Muscle of arm (tissue), 12 donors: ENCODE data around the gene ERC2. TPM values are rescaled to one million over a fixed set of nuclear protein-coding genes. Genes with fewer than 3 reads are reported as not detected.

Experiments used
- DNase-seq: peaks from one replicate; pipeline ENCODE4 v3.0.0-alpha.2; 2013
- polyA plus RNA-seq, 12 donors: library from polyadenylated mRNA; unstranded; fragments of 120-200 nt; gene quantifications; one replicate each; pipeline ENCODE4 v1.2.1, GENCODE V29; 2013; ENCODE audit not compliant: insufficient read length in 12 of 12

Gene ERC2
- polyA plus RNA-seq, 12 donors: 0.87 to 3.0 (median 1.8) TPM; not detected in 2

DNA sequence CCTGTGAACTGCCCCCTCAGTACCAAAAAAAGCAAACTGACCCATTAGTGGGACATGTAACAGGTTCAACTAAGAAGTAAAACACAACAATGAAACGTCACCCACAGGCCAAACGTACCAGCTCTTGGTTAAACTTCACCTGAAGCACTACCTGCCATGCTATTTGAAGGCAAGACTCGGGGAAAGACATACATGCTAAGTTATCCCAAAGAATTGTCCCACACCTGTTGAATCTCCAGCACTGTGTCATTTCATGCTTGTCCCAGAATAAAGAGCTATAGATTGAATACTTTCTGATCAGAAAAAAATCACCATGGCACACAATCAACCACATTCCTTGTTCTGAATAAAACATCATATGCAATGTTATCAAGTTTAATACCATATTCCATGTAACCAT lies 785.8 kb downstream of the ERC2 start:
- no peak for DNase-seq

DNA sequence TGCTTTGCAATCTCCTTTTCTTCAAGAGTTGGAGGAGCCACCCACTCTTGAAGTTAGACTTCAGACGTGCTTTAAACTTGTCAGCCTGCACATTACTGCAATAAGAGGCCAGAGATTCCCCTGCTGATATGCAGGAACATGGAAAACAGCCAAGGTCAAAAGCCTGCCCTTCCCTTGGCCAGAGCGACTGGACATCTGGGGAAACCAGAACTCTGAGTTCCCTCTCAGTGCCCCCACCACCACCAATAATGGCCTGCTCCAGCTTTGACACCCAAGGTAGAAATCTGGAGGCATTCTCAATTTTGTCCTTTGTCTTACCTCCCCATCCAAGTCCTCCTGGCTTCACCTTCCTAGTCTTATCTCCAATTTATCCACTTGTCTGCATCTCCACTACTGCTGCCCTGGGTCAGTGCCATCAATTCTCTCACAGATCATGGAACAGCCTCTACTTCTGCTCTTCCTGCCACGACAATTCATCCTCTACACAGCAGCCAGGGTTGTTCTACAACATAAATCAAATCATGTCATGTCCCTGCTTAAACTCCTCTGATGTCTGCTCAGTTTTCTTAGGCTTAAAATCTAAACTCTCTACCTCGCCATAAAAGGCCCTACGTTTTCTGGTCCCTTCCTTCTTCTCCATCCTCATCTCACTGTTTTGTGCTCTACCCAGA lies 789.6 kb downstream of the ERC2 start:
- no peak for DNase-seq

DNA sequence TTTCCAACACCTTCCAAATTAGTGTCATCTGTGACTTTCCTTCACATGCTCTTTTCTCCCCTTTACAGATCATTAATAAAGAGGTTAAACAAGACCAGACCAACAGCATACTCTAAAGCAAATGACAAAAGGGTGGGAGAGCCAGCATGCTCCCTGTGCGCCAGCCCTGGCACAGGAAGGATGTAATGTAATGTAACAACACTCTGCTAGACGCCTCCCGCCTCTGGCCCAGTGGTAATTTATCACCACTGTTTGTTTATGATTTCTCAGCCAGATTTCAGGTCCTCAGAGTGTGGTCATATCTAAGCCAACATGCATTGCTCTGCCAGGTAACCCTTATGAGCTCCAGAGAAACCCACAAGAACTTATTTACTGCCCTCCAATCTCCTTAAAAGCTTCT lies 791.6 kb downstream of the ERC2 start:
- no peak for DNase-seq

DNA sequence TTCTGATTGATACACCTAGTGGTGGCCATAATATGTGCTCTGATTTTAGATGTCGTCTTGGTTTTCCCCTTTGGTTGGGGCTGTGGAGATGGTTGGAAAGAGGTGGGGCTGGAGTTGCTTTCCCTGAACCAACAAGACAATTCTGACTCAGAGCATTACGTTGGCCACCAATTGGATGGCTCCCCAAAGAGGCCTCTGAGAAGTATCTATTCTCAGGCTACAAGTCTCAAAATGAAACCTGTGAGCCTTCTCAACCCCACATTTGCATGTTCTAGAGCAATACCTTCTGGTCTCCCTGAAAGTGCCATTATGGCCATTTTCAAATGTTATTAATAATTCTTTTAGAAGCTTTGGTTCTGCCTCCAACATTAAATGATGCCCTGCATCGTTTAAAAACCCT lies 792.8 kb downstream of the ERC2 start:
- DNase-seq: no peak

DNA sequence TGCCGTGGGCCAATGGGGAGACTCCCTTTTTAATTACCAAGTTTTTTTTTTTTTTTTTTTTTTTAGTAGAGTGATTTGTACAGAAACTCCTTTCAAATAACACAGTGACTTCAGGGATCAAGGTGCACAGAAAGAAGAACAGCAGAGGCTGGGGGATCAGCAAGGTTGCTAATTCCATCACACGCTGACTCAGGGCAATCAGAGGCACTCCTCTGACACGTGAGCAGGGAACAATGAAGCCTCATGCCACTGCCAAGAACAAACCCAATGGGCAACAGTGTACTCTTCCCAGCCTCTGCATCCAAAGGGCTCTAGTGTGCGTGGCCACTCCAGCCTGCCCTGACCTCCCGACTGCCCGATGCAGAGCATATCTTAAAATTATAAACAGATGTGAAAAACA lies 794.5 kb downstream of the ERC2 start:
- DNase-seq: no peak

DNA sequence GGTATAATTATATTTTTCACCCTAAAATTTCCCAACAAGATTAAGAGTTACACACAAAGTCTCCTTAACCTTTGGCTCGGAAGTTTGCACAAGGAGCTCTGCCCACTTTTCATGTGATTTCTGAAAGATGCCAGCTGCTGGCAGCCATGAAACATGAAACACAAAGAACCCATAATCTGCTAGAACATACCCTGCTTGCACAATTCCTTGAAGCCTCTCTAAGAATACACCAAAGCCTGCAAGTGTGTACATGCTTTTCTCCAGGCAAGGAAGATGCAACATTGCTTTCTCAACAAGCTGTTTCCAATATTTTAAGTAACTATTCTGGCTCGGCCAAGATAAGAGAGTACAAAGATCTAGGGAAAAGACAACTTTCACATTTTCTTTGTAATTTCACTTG lies 799.1 kb downstream of the ERC2 start:
- DNase-seq: no peak

DNA sequence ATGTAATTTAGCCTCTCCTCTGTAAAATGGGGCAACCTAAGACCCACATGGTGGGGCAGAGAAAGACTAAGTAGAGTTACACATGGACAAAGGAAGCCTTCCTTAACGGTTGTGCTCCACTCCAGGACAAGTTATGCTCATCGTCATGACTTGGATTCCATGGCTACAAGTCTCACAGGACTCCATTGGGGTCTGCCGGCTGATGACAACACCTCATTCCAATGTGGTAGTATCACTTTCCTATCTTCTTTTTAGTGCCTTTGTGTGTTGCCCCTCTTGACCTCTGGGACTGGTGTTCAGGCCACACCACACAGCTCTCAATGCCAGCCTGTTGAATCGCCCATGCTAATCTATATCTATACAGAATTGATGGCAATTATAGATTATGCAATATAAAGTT lies 799.9 kb downstream of the ERC2 start:
- no peak for DNase-seq

DNA sequence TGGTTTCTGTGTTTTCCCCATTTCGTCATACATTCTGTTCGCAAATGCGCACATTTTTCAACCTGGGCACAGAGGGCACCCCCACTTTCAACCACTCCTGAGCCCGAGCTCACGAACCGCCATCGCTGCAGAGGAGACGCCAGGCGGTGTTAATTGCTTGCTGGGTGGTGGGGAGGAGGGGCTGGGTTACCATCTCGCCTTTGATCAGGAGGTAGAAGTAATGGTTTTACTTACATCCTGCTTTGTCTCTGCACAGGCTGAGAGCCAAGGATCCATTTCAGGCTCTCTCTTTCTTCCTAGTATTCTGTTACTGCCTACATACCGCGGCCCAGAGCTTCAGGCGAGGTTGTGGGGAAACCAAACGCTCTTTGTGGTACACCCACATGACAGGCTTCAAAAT lies 803.9 kb downstream of the ERC2 start:
- no peak for DNase-seq

DNA sequence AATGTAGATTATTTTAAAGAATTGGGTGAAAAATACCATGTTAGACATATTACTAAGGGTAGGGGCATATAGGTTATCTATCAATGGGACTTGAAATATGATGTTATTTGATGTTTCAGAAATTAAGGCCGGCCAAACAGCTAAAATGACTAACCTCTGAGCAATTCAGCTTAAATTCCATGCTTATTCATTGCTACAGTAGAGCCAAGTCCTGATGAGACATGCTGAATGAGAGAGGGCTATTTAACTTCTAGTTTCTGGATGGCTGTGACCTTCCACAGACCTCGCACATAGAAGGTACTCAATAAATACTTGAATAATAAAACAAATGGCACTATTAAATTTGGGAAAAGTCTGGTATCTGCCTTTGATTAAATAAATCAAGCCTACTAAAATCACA lies 805.6 kb downstream of the ERC2 start:
- DNase-seq: no peak

DNA sequence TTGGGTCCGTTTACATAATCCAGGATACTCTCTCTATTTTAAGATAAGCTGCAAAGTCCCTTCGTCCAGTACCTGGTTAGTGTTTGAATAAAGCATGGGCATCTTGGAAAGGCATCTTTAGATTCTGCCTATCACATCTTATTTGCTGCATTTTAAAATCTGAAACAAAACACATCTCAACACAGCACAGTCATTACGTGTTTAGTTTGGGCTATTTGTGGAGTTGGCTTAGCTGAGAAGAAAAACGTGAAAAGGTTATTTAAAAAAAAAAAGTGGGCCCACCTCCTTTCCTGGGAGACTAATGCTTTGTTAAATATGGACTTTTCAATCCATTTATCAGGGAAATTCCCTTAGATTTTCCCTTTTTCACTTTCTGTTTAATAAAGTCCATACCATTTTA lies 806.7 kb downstream of the ERC2 start:
- DNase-seq: no peak

DNA sequence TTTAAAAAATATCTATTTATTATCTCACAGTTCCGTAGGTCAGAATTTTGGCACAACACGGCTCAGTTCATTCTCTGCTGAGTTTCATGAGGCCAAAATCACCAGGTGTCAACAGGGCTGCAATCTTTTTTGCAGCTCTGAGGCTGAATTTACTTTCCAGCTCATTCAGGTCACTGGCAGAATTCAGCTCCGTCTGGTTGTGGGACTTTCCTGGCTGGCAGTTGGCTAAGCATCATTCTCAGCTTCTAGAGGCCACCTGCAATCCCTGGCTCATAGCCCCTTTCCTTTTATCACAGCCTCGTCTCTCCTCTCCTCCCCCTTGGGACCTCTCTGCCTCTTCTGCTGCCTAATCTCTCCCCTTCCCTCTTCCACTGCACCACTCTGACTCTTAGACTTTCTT lies 807.1 kb downstream of the ERC2 start:
- DNase-seq: no peak

DNA sequence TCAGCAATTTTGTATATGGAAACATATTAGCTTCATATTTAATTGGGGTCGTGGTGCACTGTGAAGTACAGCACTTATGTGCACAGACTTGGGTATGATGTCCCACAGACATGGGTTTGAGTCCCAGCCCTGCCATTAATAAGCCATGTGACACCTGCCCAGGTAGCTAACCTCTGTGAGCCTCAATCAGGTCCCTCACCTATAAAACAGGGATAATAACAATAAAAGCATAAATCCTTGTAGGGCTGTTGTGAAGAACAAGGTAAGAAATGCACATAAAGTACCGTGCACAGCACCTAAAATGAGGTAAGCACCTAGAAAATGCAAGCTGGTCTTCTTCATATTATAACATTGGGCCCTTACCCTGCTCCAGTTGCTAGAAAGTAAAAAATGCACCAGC lies 807.6 kb downstream of the ERC2 start:
- DNase-seq: no peak

DNA sequence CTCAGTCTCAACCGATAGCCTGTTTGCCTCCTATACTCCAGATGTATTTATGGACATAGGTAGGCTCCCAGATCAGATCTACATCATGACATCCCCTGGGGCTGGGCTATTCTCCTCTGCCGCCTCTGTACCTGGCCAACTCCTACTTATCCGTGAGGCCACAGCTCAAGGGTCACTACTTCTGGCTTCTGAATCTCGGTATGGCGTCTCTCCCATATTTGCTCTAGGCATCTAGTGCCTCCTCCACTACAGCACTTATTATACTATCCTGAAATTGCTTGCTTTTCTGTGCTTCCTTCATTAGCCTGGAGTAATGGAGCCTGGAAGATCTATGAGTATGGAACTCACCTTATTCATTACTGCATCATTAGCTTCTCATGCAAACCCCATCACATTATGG lies 808.6 kb downstream of the ERC2 start:
- no peak for DNase-seq

DNA sequence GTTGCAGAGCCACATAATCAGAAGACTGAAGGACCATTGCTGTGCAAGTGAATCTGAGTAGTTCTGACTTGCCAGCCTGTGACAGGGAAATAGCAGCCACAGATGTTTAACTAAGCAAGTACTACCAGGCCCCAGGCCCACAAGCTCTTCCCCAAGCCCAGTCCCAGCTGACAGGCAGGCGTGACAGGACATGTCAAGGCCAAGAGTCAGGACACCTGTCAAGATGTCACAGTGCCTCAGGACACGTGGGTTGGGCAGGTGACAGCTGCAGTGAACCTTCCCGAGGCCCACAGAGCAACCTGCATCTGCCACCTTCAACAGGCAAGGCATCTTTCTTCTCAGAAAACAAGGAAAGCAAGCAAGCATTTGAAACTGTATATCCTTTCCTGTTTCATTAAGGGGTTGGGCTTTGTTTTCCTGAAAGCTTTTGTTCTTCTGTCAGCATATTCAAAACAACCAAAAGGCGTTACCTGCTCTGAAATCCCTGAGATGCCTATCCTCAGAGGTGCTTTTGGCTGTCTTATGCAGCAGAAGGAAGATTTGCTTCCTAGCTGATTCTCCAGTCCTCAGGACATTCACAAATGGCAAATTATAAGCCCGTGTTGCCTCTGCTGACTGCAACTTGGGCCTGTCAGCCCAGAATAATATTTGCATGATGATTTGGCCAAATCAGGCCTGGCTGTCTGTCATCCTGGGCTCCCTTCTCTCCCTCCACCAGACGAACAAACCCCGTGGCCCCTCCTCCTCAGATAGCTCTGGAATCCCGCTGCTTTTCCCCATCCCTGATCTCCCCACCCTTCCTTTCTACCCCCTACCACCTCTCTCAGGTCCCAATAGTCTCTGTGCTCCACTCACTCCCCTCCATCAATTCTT lies 809.3 kb downstream of the ERC2 start:
- no peak for DNase-seq

DNA sequence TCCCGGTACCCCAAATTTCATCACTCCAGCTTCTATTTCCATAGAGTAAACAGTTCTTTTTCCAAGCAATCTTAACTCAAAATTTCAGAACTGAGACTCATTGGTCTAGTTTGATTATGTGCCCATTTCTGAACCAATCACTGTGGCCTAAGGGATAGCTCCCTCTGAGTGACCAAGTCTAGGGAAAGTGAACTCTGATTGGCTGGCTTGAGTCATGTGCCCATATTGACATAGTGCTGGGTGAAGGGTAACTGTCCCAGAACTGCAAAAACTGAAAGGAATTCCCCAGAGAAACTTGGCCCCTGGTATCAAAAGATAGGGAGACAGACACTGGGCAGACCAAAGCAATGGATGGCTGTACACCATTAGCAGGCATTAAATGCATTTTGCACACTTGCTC lies 810.0 kb downstream of the ERC2 start:
- no peak for DNase-seq

DNA sequence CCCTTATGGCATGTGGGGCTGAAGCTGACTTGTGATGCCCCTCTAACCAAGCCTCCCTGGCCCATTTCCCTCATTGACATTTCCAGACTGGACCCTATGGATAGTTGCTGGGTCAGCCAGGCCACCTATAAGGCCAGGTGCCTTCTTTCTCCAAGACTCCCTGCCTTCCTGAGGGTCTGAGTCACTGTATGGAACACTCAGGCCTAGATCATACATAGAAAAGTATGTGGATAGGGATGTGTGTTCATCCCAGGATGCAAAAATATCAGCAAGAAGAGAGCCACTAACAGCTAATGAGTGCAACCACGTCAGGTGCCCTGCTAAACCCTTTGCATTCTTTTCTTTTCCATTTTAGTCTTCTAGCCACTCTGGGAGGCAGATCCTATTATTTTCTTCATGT lies 812.7 kb downstream of the ERC2 start:
- no peak for DNase-seq

DNA sequence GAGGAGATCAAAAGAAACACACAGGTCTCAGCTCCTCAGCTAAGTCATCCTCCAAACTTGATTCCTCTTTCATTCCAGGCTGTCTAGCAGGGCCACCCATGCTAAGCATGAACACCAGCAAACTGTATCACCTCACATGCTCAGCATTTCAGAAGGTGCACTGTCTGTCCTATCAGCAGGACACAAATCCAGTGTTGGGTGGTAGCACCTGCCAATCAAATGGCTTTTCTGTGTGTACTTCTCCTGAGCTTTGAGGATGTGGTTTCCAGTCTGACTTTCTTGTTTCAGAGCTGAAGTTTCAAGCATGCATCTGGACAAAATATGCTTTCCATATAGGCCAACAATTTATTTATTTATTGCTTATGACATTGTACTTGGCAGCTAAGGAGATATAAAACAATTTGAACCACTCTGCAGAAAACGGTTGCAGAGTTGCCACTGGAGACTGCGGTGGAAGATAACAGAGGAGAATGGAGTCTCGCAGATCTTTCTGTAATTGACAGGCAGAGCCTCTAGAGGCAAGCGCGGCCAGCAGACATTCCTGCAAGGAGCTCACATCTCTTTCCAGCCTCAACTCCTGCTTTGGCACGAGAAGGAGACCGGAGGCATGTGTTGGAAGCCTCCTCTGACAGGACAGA lies 814.0 kb downstream of the ERC2 start:
- DNase-seq: no peak

DNA sequence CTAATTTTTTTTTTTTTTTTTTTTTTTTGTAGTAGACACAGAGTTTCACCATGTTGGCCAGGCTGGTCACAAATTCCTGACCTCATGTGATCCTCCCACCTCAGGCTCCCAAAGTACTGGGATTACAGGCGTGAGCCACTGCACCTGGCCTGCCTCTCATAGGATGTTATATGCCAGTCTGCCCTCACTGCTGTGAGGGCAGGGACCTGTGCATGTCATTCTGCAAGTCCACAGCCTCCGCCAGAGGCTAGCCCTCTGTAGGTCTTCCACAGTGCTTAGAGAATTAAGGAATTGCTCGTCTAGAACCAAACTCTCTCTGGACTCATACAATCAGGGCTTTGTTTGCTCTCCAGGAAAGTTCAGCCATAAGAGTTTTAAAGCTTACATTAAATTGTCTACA lies 817.3 kb downstream of the ERC2 start:
- DNase-seq: no peak

DNA sequence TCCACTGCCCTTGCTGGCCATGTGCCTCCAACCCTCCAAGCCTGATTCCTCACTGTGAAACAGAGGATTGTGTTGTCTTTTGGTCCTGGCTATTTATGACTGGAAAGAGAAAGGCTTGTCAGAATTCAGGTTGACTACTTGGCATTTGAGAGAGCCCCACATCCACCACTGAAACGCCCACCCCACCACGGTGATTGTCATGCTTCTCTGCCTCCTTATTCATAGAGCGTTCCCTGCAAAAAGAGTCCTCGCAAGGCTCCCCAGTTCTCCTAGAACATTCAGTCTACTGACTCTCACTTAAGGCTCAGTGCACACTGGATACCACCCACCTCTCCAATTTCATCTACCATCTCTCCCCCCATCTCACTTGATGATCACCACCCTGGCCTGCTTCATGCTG lies 818.3 kb downstream of the ERC2 start:
- DNase-seq: no peak

DNA sequence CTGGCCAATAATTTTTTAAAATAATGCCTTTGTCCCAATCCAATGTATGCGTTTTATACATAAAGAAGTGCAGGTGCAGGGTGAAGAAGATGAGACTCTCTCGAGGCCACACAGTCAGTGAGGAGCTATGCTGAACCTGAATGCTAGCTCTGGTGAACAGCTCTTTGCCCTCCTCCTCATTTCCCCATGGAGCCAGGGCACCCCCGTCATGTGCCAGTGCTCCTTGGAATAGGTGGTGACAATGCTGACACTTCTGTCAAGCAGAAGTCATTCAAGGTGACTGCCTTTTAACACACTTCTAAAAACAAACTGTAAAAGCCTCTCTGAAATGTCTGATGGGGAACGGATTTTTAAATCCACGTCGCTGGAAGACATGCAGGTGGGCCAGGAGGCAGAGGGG lies 818.7 kb downstream of the ERC2 start:
- no peak for DNase-seq

DNA sequence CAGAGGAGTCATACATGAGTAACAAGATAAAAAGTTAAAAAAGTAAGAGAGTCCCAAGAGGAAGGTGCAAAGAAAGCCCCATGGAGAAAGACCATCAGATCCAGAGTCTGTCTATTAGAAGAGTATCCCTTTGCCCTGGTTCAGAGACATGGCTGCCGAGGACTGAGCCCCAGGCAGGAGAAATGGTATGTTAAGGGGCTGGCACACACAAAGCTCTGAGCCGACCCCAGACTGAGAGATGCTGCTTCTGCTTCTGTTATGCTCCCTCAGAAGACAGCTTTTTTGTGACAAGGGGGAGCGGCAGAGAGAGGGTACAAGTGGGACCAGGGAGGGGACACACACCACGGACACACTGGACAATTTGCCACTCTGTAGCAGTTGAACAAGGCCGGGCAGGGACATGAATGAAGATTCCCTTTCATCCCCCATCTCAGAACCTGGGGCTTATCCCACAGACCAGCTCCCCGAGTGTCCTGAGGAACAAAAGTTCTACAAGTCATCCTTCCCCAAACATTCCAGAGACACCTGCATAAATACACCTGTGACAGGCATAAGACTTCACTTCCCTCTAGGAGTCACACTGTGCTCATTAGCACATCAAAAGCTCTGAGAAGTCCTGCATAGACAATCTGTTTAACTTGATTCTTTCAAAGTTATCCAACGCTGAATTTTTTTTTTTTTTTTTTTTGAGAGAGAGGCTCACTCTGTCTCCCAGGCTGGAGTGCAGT lies 819.5 kb downstream of the ERC2 start:
- DNase-seq: no peak

DNA sequence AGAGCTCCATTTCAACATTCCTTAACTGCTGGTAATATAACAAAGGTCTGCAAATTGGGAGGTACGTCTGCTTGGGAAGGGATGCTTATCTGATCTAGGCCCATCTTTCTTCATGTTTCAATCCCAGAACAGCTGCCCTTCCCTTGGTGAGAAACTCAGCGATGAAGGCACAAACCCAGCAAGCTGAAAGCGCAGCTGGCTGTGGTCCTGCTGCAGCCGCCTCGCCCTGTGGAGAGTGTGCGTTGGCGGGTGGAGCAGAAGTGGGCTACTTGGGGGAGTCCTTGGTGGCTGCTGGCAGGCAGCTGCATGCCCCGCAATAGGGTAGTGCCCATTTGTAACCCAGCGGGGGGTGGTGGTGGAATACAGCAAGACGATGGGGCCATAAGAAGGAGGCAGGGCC lies 820.6 kb downstream of the ERC2 start:
- DNase-seq: no peak

DNA sequence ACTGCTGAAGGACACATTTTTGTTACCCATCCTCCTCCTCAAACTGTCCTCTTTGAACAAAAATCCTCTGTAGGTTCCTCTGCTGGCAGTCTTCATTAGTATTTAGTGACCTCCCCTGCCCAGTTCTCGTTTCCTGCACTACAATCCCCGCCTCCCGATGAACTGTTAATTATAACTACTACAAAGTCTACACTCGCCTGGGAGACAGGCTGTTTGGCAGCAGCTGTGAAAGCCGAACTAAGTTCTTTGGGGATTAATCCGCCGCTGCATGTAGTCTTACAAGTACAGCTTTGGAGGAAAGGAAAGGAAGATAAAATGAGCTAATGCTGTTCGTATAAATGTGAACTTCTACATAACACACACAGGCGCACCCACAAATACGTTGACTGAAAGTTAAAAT lies 821.2 kb downstream of the ERC2 start:
- no peak for DNase-seq
